ENCODE data around the gene PLXNA2. TPM values are rescaled to one million over a fixed set of nuclear protein-coding genes. Genes with fewer than 3 reads are reported as not detected.

PLXNA2 gene
- total RNA-seq, 6 experiments from 2014 or later: 20.9 to 29.9 (median 28.1) TPM

DNA sequence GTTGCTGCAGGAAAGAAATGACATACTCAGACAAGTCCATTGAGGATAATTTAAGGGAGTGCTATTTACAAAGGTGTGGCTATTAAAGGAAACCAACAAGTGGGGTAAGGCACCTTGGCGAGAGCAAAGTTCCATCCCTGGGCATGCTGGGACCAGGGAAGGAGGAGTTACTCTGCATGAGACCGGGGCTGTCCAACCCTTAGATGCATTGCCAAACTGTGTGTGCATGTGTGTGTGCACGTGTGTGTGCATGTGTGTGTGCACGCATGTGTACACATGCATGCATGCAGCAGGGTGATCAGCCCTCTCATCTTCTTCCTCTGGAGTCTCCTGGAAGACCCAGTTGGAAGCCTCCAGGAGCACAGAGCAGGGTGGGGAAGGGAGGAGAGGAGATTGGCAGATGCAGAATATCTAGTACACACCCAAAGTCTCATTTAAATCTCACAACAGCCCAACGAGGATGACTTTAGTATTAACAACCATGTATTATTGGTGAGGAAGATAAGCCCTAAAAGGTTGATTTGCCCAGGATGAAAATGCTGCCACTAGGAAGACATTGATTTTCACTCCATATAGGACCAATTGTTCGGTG lies 261.0 kb downstream of the PLXNA2 start:
- H3K27me3 Mint-ChIP-seq (ENCODE audit: insufficient read depth): peaks cover 42% of the 10 kb centered on the region
- TF ChIP-seq, protein P1, sequence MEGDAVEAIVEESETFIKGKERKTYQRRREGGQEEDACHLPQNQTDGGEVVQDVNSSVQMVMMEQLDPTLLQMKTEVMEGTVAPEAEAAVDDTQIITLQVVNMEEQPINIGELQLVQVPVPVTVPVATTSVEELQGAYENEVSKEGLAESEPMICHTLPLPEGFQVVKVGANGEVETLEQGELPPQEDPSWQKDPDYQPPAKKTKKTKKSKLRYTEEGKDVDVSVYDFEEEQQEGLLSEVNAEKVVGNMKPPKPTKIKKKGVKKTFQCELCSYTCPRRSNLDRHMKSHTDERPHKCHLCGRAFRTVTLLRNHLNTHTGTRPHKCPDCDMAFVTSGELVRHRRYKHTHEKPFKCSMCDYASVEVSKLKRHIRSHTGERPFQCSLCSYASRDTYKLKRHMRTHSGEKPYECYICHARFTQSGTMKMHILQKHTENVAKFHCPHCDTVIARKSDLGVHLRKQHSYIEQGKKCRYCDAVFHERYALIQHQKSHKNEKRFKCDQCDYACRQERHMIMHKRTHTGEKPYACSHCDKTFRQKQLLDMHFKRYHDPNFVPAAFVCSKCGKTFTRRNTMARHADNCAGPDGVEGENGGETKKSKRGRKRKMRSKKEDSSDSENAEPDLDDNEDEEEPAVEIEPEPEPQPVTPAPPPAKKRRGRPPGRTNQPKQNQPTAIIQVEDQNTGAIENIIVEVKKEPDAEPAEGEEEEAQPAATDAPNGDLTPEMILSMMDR (IDR thresholded peaks at IDR 0.05): no peak
- H3K4me1 Mint-ChIP-seq (ENCODE audit: low read depth): peaks cover 9% of the 10 kb centered on the region
- H3K4me3 Mint-ChIP-seq: no peak overlapping the region
- H3K9me3 Mint-ChIP-seq: no peaks in the 10 kb centered on the region
- DNase-seq: no peak
- H3K36me3 Mint-ChIP-seq (ENCODE audit: low read depth): no peaks in the 10 kb centered on the region
- no peak overlapping the region for H3K27ac Mint-ChIP-seq

DNA sequence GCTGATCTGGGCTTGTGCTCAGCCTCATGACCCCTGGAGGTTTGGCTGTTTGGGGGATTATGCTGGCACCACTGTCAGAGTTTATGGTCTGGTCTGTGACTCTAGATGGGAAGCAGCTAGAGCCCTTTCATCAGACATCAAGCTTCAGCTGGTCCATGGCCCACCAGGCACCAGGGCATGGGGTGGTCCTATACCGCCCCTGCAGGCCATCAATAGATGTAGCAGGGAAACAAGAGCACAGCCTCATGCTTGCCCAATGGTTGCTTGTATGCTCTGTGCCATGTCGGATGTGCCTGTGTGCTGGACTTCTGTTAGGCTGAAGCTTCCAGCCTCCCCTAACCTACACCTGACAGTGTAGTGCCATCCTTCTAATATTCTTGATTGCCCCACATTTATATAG lies 262.2 kb downstream of the PLXNA2 start:
- no peak for DNase-seq
- H3K27ac Mint-ChIP-seq: no peak overlapping the region
- TF ChIP-seq, protein P1 (IDR thresholded peaks at IDR 0.05): peak; percentile 70
- H3K9me3 Mint-ChIP-seq: no peaks in the 10 kb centered on the region
- H3K4me1 Mint-ChIP-seq (ENCODE audit: low read depth): peaks cover under 1% of the 10 kb centered on the region
- H3K36me3 Mint-ChIP-seq (ENCODE audit: low read depth): no peaks in the 10 kb centered on the region
- no peak overlapping the region for H3K4me3 Mint-ChIP-seq
- H3K27me3 Mint-ChIP-seq (ENCODE audit: insufficient read depth): peaks cover 35% of the 10 kb centered on the region

DNA sequence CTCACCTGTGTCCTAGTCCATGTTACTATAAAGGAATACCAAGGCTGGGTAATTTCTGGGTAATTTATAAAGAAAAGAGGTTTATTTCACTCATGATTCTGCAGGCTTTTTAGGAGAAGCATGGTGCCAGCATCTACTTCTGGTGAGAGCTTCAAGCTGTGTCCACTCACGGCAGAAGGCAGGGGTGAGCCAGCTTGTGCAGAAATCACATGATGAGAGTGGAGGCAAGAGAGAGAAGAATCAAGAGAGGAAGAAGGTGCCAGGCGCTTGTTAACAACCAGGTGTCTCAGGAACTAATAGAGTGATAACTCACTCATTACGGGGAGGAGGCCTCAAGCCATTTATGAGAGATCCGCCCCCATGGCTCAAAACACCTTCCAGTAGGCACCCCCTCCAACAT lies 265.7 kb downstream of the PLXNA2 start:
- Mint-ChIP-seq H3K9me3 (no peaks in the 10 kb centered on the region), H3K27ac (no peak overlapping the region), H3K36me3 (ENCODE audit: low read depth) (no peaks in the 10 kb centered on the region), H3K4me1 (ENCODE audit: low read depth) (0 out of 2 replicates have a peak, but pooled peaks cover 5% of the 10 kb centered on the region), H3K4me3 (no peak overlapping the region), H3K27me3 (ENCODE audit: insufficient read depth) (peaks cover 29% of the 10 kb centered on the region)
- DNase-seq: no peak
- TF ChIP-seq, protein P1 (IDR thresholded peaks at IDR 0.05): no peak

DNA sequence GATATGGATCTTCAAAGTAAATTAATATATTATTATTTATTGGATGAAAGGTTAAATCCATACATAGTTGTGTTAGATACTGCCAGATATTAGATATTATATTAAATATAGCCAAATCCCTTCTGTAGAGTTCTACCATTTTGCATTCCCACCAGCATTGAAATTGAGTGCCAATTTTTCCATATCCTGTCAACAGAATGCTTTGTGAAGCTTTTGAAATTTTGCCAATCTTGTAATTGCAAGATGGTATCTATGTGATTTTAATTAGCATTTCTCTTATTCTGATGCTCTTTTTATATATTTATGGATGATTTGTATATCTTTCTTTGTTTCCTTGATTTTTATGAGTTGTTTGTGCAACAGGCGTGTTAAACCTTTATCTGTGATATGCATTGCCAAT lies 266.3 kb downstream of the PLXNA2 start:
- no peaks in the 10 kb centered on the region for H3K9me3 Mint-ChIP-seq
- no peak overlapping the region for H3K27ac Mint-ChIP-seq
- no peak for DNase-seq
- H3K4me1 Mint-ChIP-seq (ENCODE audit: low read depth): 0 out of 2 replicates have a peak, but pooled peaks cover 5% of the 10 kb centered on the region
- TF ChIP-seq, protein P1 (IDR thresholded peaks at IDR 0.05): no peak
- H3K4me3 Mint-ChIP-seq: no peak overlapping the region
- peaks cover 28% of the 10 kb centered on the region for H3K27me3 Mint-ChIP-seq (ENCODE audit: insufficient read depth)
- H3K36me3 Mint-ChIP-seq (ENCODE audit: low read depth): no peaks in the 10 kb centered on the region

DNA sequence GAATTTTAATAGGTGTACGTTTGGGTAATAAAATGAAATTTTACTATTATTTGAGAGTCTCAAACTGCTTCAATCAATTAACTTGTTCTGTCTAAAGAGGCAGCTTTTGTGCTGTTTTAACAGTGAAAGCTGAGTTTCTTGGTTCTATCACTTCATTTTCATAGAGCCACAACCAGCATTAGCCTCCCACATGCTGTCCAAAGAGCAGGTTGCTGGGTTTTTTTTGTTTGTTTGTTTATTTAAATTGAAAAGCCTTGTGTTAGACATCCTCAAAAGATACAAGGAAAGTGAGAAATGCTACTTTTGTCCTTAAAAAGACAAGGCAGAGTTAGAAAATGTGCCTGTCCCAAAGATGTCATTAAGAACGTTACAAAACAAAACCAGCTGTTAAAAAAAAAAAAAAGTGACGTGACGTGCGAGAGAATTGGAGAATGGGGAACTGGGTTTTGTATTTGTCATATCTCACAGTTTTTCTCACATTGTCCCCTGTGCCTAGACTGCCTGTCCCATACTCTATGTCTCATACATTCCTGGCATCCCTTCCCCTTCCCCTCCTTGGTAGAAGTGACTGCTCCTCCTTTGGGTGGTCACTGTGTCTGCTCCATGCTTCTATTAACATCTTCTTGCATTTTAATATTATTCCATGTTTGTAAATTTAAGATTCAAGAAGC lies 270.2 kb downstream of the PLXNA2 start:
- H3K9me3 Mint-ChIP-seq: no peaks in the 10 kb centered on the region
- no peak for DNase-seq
- no peak overlapping the region for H3K4me3 Mint-ChIP-seq
- TF ChIP-seq, protein P1 (IDR thresholded peaks at IDR 0.05): no peak
- peaks cover 15% of the 10 kb centered on the region for H3K4me1 Mint-ChIP-seq (ENCODE audit: low read depth)
- no peaks in the 10 kb centered on the region for H3K36me3 Mint-ChIP-seq (ENCODE audit: low read depth)
- no peak overlapping the region for H3K27ac Mint-ChIP-seq
- peaks cover 20% of the 10 kb centered on the region for H3K27me3 Mint-ChIP-seq (ENCODE audit: insufficient read depth)
